Suprapubic skin (tissue), 4 donors: Measurements from ENCODE around the gene TRAF3. TPM values are rescaled to one million over a fixed set of nuclear protein-coding genes. Genes with fewer than 3 reads are reported as not detected.
"Not testable (repeated sequence)": the region's sequence is repeated elsewhere in the genome, so short reads cannot be mapped to it uniquely, and the experiment has no call there.

ENCODE experiments used
- DNase-seq, 2 donors: peaks; one replicate each; pipeline ENCODE4 v3.0.0-alpha.2; 2019; ENCODE audit warnings: low spot score in 2 of 2
- H3K27ac ChIP-seq: fragments of 200-600 bp; sonication (generic); one replicate; pipeline ENCODE4 v1.5.1; 2019
- H3K27me3 ChIP-seq: fragments of 200-600 bp; sonication (generic); one replicate; pipeline ENCODE4 v1.5.1; 2019
- H3K36me3 ChIP-seq: fragments of 200-600 bp; sonication (generic); one replicate; pipeline ENCODE4 v1.5.1; 2019
- H3K4me1 ChIP-seq: fragments of 200-600 bp; sonication (generic); one replicate; pipeline ENCODE4 v1.5.1; 2019
- H3K4me3 ChIP-seq: fragments of 200-600 bp; sonication (generic); one replicate; pipeline ENCODE4 v1.5.1; 2019; ENCODE audit warnings: mild to moderate bottlenecking
- H3K9me3 ChIP-seq: fragments of 200-600 bp; sonication (generic); one replicate; pipeline ENCODE4 v1.5.1; 2019
- EP300 ChIP-seq: sonication (generic); formaldehyde crosslinking; IDR thresholded peaks from one replicate; pipeline ENCODE4 v1.6.1; 2017; ENCODE audit warnings: antibody characterized with exemption
- POLR2A ChIP-seq, 2 donors: fragments of 450-650 bp; IDR thresholded peaks; one replicate each; pipeline ENCODE4 v1.6.1; 2017; ENCODE audit warnings: antibody characterized with exemption in 2 of 2, mild to moderate bottlenecking in 2 of 2, moderate library complexity in 2 of 2
- POLR2AphosphoS5 ChIP-seq, 3 donors: sonication (generic); formaldehyde crosslinking; IDR thresholded peaks; one replicate each; pipeline ENCODE4 v1.6.1; 2017; ENCODE audit warnings: antibody characterized with exemption in 3 of 3
- WGBS: methylation state at CpG from one replicate; pipeline ENCODE4 v1.1.5; 2018; 5-methylcytosine and 5-hydroxymethylcytosine counted together
- total RNA-seq, 4 donors: library from RNA; depleted of rRNA; stranded (reverse); fragments of >200 nt; gene quantifications; one replicate each; pipeline ENCODE4 v1.1.0, GENCODE V29; 2016
- TF ChIP-seq, protein P1 (sequence below), 2 donors: fragments of 200-600 bp in 1 of 2; fragments of 450-650 bp in 1 of 2; sonication (generic) in 1 of 2; IDR thresholded peaks; one replicate each; pipeline ENCODE4 v1.5.1; 2016 to 2019; ENCODE audit warnings: antibody characterized with exemption in 2 of 2, mild to moderate bottlenecking in 1 of 2, moderate library complexity in 1 of 2

The TRAF3 gene
- total RNA-seq, 4 donors from 2014 or later, result 8.7 to 22.8 (median 14.2) TPM

DNA sequence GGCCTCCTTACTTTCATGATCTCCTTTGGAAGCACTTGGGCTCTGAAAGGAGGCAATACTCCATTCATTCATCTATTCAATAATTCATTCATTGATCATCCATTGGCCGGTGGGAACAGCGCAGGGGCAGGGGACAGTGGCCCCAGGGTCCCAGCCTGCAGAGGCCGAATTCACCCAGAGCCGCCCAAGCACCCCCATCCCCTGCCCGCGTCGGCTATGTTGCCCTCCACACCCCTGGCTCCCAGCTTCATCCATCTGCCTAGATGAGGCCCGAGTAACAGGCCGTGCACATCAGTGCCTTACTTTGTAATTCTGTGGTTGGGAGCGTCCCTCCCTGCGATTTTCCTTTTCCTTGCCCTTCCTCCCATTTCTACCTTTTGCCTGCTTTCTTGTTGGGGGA is 148.4 kb downstream of the TRAF3 start:
- Histone ChIP-seq H3K4me3 (no peak overlapping the region), H3K36me3 (no peaks in the 10 kb centered on the region), H3K4me1 (peaks cover 52% of the 10 kb centered on the region), H3K27me3 (peaks cover 61% of the 10 kb centered on the region), H3K27ac (no peak overlapping the region), H3K9me3 (no peaks in the 10 kb centered on the region)
- TF ChIP-seq POLR2AphosphoS5 (IDR thresholded peaks at IDR 0.05) (no peak), POLR2A (IDR thresholded peaks at IDR 0.05) (no peak), EP300 (no peak)
- TF ChIP-seq, protein P1, sequence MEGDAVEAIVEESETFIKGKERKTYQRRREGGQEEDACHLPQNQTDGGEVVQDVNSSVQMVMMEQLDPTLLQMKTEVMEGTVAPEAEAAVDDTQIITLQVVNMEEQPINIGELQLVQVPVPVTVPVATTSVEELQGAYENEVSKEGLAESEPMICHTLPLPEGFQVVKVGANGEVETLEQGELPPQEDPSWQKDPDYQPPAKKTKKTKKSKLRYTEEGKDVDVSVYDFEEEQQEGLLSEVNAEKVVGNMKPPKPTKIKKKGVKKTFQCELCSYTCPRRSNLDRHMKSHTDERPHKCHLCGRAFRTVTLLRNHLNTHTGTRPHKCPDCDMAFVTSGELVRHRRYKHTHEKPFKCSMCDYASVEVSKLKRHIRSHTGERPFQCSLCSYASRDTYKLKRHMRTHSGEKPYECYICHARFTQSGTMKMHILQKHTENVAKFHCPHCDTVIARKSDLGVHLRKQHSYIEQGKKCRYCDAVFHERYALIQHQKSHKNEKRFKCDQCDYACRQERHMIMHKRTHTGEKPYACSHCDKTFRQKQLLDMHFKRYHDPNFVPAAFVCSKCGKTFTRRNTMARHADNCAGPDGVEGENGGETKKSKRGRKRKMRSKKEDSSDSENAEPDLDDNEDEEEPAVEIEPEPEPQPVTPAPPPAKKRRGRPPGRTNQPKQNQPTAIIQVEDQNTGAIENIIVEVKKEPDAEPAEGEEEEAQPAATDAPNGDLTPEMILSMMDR (IDR thresholded peaks at IDR 0.05), result no peak
- DNase-seq, result no peak
- 92% methylated on average over 11 of the region's 11 CpGs for whole genome bisulfite sequencing

DNA sequence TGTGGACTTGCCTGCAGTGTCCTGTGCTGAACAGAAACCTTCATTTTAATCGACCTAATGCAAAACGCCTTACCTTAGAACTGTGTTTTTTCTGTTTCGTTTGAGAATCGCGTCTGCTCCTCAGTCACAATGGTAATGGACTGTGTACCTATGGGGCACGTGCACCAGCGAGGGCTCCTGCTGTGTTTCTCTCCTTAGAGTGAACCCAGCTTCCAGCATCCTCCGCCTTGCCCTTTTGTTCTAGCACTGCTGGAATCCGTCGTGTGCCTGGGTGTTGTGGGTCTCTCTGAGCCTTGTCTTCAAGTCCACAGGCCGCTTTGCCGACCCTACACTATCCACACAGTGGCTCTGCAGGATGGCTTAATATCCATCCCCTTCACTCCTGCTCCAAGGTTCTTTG is 148.9 kb downstream of the TRAF3 start:
- Histone ChIP-seq H3K4me3 (no peak overlapping the region), H3K36me3 (no peaks in the 10 kb centered on the region), H3K4me1 (peaks cover 52% of the 10 kb centered on the region), H3K9me3 (no peaks in the 10 kb centered on the region), H3K27ac (no peak overlapping the region), H3K27me3 (peaks cover 61% of the 10 kb centered on the region)
- TF ChIP-seq POLR2AphosphoS5 (IDR thresholded peaks at IDR 0.05), result no peak
- no peak for TF ChIP-seq POLR2A (IDR thresholded peaks at IDR 0.05)
- TF ChIP-seq, protein P1 (IDR thresholded peaks at IDR 0.05), result no peak
- TF ChIP-seq EP300, result no peak
- WGBS, result 85% methylated on average over 12 of the region's 12 CpGs
- DNase-seq, result no peak

DNA sequence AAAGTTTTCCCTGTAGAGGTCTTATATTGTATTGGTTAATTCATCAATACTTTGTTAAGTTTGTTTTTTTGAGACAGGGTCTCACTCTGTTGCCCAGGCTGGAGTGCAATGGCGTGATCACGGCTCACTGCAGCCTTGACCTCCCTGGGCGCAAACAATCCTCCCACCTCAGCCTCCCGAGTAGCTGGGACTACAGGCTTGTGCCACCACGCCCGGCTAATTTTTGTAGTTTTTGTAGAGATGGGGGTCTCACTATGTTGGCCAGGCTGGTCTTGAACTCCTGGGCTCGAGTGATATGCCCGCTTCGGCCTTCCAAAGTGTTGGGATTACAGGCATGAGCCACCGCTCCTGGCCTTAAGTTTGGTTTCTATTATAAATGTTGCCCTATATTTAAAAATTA is 149.6 kb downstream of the TRAF3 start:
- peaks cover 61% of the 10 kb centered on the region for H3K27me3 ChIP-seq
- not testable (repeated sequence) for H3K27ac ChIP-seq, DNase-seq, H3K36me3 ChIP-seq, H3K9me3 ChIP-seq, H3K4me3 ChIP-seq
- 96% methylated on average over 10 of the region's 10 CpGs for WGBS
- H3K4me1 ChIP-seq, result peaks cover 52% of the 10 kb centered on the region

DNA sequence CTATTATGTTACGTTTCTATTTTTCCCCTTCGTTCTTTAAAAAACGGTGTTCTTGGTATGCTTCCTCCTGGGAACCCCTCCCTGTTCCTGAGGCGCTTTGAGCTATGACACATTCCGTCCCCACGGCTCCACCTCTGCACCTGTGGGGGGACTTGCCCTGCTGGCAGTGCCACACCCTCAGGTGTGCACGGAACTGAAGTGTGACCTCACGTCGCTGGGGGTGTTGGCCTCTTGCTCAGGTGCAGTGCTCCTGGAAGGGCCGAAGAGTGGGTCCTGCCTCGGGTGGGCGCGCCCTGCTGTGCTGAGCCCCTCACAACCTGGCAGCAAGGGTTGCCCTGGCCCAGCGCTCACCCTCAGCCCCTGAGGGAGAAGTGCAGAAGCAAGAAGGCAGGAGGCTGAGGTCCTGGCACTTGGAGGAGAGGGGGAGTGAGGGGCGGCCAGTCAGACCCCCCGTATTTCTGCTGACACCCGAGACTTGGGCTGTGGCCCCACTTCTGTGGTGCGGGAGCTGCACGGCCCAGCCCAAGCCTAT is 150.2 kb downstream of the TRAF3 start:
- H3K36me3 ChIP-seq, result no peaks in the 10 kb centered on the region
- TF ChIP-seq POLR2AphosphoS5 (IDR thresholded peaks at IDR 0.05) (no peak), POLR2A (IDR thresholded peaks at IDR 0.05) (no peak), EP300 (no peak)
- no peak for DNase-seq
- peaks cover 52% of the 10 kb centered on the region for H3K4me1 ChIP-seq
- WGBS, result 51% methylated on average over 7 of the region's 19 CpGs
- H3K4me3 ChIP-seq, result peak overlapping the region; percentile 54
- peak overlapping the region; percentile 73 for H3K27ac ChIP-seq
- H3K27me3 ChIP-seq, result peaks cover 59% of the 10 kb centered on the region
- H3K9me3 ChIP-seq, result no peaks in the 10 kb centered on the region

DNA sequence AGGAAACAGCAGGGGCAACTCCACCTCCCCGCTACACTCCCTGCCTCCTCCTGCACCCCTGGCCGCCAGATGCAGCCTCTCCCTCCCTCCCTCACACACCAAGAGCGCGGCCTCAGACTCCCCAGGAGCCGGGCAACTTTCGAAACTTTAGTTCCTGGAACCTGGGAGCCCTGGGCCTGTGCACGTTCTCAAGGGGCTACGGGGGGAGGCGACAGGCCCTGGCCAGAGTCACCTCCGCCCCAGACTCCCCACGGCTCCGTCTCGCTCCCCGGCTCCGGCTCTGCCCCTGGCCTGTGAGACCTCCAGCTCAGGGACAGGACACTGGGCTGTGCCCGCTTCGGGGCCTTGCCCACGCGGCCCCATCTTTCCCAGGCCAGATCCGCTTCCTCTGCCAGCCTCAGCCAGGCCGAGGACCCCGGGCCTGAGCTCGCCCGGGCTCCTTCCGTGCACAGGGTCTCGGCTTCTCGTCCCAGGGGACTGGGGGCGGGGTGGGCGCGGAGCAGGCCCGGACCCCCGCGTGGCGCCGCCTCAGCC is 150.7 kb downstream of the TRAF3 start:
- no peak for DNase-seq
- 20% methylated on average over 16 of the region's 35 CpGs for WGBS
- peak overlapping the region; percentile 73 for H3K27ac ChIP-seq
- peaks cover 54% of the 10 kb centered on the region for H3K27me3 ChIP-seq
- TF ChIP-seq EP300 (no peak), POLR2A (IDR thresholded peaks at IDR 0.05) (no peak), POLR2AphosphoS5 (IDR thresholded peaks at IDR 0.05) (no peak)
- TF ChIP-seq, protein P1 (IDR thresholded peaks at IDR 0.05), result no peak
- no peaks in the 10 kb centered on the region for H3K9me3 ChIP-seq
- H3K4me3 ChIP-seq, result peak overlapping the region; percentile 54
- H3K36me3 ChIP-seq, result peaks cover 5% of the 10 kb centered on the region
- peaks cover 48% of the 10 kb centered on the region for H3K4me1 ChIP-seq

DNA sequence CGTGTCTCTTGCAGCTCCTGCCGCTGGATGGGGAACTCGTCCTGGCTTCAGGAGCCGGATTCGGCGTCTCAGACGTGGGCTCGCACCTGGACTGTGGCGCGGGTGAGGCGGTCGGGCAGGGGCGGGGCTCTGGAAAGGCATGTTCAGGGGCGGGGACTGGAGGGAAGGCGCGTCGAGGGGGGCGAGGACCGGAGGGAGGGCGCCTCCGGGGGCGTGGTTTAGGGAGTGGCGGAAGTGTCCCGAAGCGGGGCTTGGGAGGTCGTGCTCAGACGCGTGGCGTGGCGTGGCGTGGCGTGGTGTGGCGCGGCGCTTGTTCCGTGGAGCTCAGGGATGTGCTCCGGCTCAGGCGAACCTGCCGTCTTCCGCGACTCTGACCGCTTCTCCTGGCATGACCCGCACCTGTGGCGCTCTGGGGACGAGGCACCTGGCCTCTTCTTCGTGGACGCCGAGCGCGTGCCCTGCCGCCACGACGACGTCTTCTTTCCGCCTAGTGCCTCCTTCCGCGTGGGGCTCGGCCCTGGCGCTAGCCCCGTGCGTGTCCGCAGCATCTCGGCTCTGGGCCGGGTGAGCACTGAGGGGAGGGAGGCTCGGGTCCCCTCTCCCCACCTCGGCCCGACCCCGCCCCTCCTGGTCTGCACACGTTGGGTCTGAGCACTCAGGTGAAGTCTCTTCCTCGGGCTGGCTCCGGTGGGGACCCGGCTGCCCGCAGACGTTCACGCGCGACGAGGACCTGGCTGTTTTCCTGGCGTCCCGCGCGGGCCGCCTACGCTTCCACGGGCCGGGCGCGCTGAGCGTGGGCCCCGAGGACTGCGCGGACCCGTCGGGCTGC is 151.4 kb downstream of the TRAF3 start:
- Histone ChIP-seq H3K27me3 (peaks cover 47% of the 10 kb centered on the region), H3K4me3 (peak overlapping the region; percentile 54), H3K9me3 (no peaks in the 10 kb centered on the region), H3K4me1 (peaks cover 41% of the 10 kb centered on the region), H3K36me3 (peaks cover 12% of the 10 kb centered on the region), H3K27ac (peak overlapping the region; percentile 73)
- WGBS, result 7% methylated on average over 14 of the region's 94 CpGs
- no peak for TF ChIP-seq EP300
- TF ChIP-seq, protein P1 (IDR thresholded peaks at IDR 0.05), result no peak
- no peak for TF ChIP-seq POLR2A (IDR thresholded peaks at IDR 0.05)
- TF ChIP-seq POLR2AphosphoS5 (IDR thresholded peaks at IDR 0.05), result peak in 1 of 3 donors; percentile 11
- DNase-seq, result peak; percentile 86
